ENCODE data around the gene CRELD2.

CRELD2 gene

GRCh38 chr22:49966041-49966773 lies 47.8 kb downstream of the CRELD2 start:
- TF ChIP-seq REST (IDR thresholded peaks at IDR 0.05; ENCODE audit: insufficient read depth in 1 of 2, low read depth in 2 of 2, low read length in 2 of 2): no peak

DNA sequence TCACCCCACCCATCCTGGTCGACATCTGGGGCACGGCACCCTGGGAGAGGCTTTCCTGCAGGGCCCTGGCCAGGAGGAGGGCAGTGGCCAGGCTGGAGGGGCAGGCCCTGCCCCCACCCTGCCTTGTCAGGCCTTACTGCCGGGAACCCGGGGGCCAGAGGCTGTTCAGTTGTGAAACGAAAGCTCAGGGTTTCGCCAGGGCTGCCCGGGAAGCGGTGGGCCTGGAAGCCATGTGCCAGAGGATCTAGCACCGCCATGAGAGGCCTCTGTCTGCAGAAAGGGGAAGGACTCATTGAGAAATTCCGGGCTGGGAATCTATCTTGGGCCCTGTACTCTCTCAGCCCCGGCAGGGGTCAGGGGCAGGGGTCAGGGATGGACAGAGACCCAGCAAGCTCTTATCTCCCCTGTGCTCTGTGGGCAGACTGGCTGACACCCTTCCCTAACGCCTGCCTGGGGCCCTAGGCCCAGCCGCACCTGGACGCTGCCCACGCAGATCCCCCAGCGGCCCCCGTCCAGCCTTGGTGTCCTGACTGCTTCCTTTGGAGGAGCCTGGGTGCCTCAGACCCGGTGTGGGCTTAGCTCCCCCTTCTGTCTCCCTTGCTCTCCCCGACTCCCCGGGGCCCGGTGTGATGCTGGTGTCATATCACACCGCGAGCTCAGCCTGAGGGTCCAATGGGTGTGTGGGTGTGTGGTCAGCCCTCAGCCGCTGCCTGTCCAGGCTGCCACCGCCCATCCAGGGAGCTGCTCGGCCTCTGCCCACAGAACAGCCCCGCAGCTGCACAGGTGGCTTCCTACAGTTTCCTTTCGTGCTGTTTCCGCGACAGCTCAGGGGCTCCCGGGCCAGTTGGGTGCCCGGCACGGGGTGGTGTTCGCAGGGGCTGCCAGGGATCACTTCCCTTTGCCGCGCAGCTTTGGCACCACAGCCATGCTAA lies 48.6 kb downstream of the CRELD2 start:
- TF ChIP-seq TAF1 (IDR thresholded peaks at IDR 0.05; ENCODE audit: borderline replicate concordance, insufficient read depth, low read length) (no peak), SIN3A (IDR thresholded peaks at IDR 0.05; ENCODE audit: borderline replicate concordance, insufficient read depth, low read length) (no peak), POLR2AphosphoS5 (IDR thresholded peaks at IDR 0.05; ENCODE audit: low read depth, low read length) (no peak), REST (IDR thresholded peaks at IDR 0.05; ENCODE audit: insufficient read depth in 1 of 2, low read depth in 2 of 2, low read length in 2 of 2) (no peak), FOXP2 (optimal IDR thresholded peaks at IDR 0.05; ENCODE audit: borderline replicate concordance, extremely low read depth, extremely low read length, insufficient read depth) (no peak)

GRCh38 chr22:49967706-49968208 lies 49.3 kb downstream of the CRELD2 start:
- no peak for TF ChIP-seq FOXP2 (optimal IDR thresholded peaks at IDR 0.05; ENCODE audit: borderline replicate concordance, extremely low read depth, extremely low read length, insufficient read depth)
- TF ChIP-seq REST (IDR thresholded peaks at IDR 0.05; ENCODE audit: insufficient read depth in 1 of 2, low read depth in 2 of 2, low read length in 2 of 2): no peak
- TF ChIP-seq SIN3A (IDR thresholded peaks at IDR 0.05; ENCODE audit: borderline replicate concordance, insufficient read depth, low read length): no peak
- no peak for TF ChIP-seq TAF1 (IDR thresholded peaks at IDR 0.05; ENCODE audit: borderline replicate concordance, insufficient read depth, low read length)
- TF ChIP-seq POLR2AphosphoS5 (IDR thresholded peaks at IDR 0.05; ENCODE audit: low read depth, low read length): no peak

GRCh38 chr22:49968313-49968830 lies 49.9 kb downstream of the CRELD2 start:
- no peak for TF ChIP-seq REST (IDR thresholded peaks at IDR 0.05; ENCODE audit: insufficient read depth in 1 of 2, low read depth in 2 of 2, low read length in 2 of 2)
- no peak for TF ChIP-seq SIN3A (IDR thresholded peaks at IDR 0.05; ENCODE audit: borderline replicate concordance, insufficient read depth, low read length)
- TF ChIP-seq POLR2AphosphoS5 (IDR thresholded peaks at IDR 0.05; ENCODE audit: low read depth, low read length): no peak
- TF ChIP-seq TAF1 (IDR thresholded peaks at IDR 0.05; ENCODE audit: borderline replicate concordance, insufficient read depth, low read length): no peak
- TF ChIP-seq FOXP2 (optimal IDR thresholded peaks at IDR 0.05; ENCODE audit: borderline replicate concordance, extremely low read depth, extremely low read length, insufficient read depth): no peak

All from PFSK-1 (cell line).